ENCODE measurements around the gene DNASE1. TPM values are rescaled to one million over a fixed set of nuclear protein-coding genes. Genes with fewer than 3 reads are reported as not detected.

Gene DNASE1
- total RNA-seq, 1 donor from 2014 or later = 24.0 TPM

GRCh38 chr16:3664187-3664896, 9.9 kb downstream of the DNASE1 start:
- no peak for DNase-seq (ENCODE audit: low spot score)

DNA sequence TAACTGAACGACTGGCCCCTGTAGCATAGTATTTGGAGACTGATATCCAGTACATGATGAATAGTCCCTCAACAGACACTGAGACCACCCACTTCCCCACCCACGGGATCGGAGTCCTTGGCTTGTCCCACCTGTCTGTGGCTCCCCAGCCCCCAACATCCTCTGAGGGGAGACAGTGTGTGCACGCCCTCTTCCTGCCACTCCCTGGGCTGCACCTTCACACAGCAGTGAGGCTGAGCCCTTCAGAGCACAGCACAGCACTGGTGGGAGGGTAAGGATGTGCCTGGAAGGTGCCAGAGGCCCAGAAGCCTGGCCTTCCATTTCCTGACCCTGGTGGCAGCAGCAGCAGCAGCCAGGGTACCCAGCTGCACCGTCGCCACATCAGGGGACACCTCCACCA, 11.0 kb downstream of the DNASE1 start:
- DNase-seq (ENCODE audit: low spot score) = no peak

- no peak for DNase-seq (ENCODE audit: low spot score)
Observed at GRCh38 chr16:3668626-3669025, 14.1 kb downstream of the DNASE1 start.

DNA sequence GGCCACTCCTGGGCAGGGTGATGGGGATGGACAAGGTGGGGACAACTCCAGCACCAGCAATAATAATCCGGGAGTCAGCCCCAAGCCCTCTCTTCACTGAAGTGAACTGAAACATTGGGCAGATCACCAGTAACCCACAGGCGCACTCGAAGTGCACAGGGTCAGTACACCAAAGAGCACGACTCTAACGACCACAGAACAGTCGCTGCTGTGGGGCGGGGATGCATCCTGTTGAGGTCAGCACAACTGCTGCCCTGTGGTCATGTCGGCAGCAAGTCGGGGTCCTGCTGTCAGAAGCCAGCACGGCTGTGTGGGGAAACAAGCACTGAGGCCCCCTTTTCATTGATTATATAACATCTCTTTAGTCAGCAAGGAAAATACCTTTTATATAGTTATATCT, 14.6 kb downstream of the DNASE1 start:
- DNase-seq (ENCODE audit: low spot score) = no peak

DNA sequence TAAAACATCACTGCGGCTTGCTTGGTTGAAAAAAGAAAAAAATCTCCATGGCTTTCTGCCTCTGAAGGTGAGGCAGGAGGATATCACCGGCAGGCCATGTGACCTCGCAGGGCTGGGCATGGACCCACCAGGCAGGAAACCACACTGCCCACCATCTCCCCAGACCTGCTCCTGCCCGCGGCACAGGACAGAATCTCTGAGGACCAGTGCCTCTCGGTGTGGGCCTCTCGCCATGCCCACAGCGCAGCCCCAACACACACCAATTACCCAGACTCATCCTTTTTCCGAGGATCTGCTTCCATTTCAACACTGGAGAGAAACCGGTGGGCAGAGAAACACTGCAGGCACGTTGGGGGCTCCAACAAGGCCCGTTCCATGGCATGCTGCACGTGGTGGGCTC, 16.2 kb downstream of the DNASE1 start:
- no peak for DNase-seq (ENCODE audit: low spot score)

GRCh38 chr16:3671424-3671823, 16.9 kb downstream of the DNASE1 start:
- no peak for DNase-seq (ENCODE audit: low spot score)

DNA sequence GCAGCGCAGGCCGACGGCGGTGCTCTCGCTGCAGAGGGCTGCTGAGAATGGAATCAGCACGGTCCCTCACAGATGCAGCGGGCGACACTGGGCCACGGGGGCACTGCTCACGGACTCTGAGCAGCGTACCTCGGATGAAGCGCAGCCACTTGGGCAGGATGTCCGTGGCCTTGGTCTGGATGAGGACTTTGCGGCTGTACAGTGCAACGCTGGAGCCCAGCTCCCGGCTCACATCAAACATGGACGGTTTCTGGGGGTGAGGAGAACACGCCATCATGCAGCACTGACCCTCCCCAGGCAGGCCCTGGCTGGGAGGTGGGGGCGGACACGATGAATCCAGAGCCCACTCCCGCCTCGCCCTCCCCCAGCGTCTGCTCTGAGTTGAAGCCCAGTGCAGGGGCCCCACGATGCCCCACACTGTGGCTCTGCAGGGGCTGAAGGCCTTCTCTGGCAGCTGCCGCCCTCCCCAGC, 18.1 kb downstream of the DNASE1 start:
- DNase-seq (ENCODE audit: low spot score) = no peak

DNA sequence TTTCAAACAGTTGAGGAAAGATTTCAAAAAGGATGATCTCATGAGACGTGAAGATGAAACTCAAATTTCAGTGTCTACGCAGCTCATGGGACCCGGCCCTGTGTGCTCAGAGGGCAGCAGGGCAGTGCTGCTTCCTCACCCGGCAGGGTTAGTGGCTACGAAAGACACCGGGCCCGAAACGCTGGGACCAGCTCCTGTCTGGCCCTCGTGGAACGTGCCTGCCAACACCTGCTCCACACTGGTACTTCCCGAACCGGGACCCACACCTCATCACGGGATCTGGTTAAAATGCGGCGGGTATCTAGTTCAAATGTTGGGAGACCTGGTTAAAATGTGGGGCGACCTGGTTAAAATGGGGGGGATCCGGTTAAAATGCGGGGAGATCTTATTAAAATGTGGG, 18.7 kb downstream of the DNASE1 start:
- DNase-seq (ENCODE audit: low spot score) = no peak

DNA sequence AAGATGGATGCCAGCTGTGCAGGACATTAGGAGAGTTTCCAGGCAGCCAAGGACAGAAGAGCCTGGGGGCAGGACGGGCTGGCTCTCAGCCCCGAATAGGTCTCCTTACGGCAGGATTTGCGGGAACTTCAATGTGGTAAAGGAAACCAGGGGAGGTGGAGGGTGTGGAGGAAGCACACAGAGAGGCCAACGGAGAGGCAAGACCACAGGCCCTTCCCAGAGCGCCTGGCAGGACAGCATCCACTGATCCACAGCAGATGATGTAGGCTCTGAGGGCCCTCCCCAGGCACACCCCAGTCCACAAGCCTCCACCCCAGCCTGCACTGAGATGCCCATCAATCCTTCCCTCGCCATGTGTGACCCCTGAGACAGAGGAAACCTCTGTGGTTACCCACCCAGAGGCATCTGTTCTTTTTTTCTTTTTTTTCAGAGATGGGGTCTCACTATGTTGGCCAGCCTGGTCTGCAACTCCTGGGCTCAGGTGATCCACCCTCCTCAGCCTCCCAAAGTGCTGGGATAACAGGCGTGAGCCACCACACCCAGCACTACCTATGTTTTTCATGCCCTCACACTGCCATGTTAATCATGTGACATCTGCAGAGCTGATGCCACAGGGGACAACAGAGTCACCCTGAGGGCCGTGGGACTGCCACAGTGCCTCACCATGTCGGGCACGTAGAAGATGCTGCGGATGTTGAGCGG, 19.3 kb downstream of the DNASE1 start:
- DNase-seq (ENCODE audit: low spot score) = no peak

- no peak for DNase-seq (ENCODE audit: low spot score)
Observed at GRCh38 chr16:3674513-3675295, 20.2 kb downstream of the DNASE1 start.

DNA sequence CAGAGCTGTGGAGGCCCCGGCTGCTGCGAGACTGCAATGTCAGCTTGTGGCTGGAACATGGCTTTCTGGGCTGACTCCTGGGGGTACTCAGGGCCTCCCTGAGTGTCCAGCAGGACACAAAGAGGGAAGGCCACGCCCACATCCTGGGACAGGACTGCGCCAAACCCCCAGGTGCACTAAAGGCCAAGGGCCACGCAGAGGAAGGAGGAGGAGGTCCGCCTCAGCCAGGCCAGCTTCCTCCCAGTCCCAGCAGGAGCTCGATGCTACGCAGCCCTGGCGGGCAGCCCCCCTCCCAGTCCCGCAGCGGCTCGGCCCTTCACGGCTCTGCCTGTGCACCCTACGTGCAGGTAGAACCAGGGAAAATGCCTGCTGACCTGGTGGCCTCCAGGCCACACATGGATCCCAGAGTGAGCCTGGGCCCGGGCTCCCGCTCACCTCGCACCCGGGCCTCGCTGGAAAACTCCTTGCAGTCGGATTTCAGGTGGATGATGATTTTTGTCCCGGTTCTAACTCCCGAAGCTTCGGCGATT, 21.2 kb downstream of the DNASE1 start:
- DNase-seq (ENCODE audit: low spot score) = no peak

DNA sequence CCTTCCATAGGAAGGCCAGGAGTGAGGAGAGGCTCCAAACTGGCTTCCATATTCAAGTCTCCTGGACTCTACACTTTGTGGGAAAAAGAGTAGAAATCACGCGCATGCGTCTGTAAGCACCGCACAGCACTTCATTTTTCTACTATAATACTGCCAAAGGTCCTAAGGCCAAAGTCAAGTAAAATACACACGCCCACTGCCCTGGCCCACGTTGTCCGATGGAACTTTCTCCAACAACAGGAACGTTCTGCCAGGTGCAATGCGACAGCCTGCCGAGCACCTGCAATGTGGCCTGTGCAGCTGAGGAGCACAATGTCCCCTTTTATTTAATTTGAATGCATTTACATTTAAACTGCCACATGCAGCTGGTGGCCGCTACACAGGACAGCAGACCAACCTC, 23.5 kb downstream of the DNASE1 start:
- DNase-seq (ENCODE audit: low spot score) = no peak

- DNase-seq (ENCODE audit: low spot score) = no peak
Observed at GRCh38 chr16:3681206-3681605, 26.7 kb downstream of the DNASE1 start.

DNA sequence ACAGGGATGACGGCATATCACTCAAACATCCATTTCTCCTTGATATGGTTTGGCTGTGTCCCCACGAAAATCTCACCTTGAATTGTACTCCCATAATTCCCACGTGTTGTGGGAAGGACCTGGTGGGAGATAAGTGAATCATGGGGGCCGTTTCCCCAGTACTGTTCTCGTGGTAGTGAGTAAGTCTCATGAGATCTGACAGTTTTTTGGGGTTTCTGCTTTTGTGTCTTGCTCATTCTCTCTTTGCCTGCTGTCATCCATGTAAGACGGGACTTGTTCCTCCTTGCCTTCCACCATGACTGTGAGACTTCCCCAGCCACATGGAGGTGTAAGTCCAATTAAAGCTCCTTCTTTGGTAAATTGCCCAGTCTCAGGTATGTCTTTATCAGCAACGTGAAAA, 32.5 kb downstream of the DNASE1 start:
- no peak for DNase-seq (ENCODE audit: low spot score)

GRCh38 chr16:3687792-3688191, 33.3 kb downstream of the DNASE1 start:
- no peak for DNase-seq (ENCODE audit: low spot score)

DNA sequence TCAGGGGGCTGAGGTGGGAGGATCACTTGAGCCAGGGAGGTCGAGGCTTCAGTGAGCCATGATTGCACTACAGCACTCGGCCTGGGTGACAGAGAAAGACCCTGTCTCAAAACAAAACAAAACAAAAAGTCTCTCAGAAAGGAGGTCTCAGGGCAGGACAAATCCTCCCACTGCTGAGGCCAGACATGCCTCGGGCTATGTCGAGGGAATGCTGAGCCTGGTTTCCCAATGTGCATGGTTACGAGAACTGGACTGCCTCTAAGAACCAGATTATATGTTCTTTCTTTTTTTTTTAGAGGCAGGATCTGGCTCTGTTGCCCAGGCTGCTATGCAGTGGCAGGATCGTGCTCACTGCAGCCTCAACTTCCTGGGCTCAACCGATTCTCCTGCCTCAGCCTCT, 35.2 kb downstream of the DNASE1 start:
- no peak for DNase-seq (ENCODE audit: low spot score)

GRCh38 chr16:3690470-3690928, 36.0 kb downstream of the DNASE1 start:
- DNase-seq (ENCODE audit: low spot score) = peak; percentile 92

DNA sequence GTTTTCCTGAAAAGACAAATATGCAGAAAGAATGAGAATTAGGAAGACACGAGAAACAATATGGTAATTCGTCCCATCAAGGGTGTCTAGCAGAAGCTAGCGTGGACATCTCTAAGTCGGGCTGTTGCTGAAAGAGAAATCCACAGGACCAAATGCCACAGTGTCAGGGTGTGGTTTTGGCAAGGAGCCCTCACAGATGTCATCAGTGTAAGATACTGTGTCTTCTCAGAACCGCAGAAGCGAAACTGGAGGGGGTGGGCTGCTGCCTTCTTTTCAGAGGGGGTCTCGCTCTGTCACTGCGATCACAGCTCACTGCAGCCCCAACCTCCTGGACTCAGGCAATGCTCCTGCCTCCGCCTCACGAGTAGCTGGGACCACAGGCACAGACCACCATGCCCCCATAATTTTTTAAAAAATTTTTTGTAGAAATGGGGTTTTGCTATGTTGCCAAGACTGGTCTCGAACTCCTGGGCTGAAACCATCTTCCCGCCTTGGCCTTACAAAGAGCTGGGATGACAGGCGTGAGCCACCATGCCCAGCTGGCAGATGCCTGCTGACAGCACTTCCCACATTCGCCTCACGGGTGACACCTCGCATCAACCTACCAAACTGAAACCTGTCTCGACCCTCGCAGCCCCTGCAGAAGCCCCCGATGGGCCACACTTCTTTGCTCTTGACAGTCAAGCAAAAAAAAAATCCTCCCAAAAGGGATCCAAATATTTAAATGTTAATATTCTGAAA, 36.7 kb downstream of the DNASE1 start:
- DNase-seq (ENCODE audit: low spot score) = no peak

GRCh38 chr16:3691761-3692160, 37.3 kb downstream of the DNASE1 start:
- no peak for DNase-seq (ENCODE audit: low spot score)

DNA sequence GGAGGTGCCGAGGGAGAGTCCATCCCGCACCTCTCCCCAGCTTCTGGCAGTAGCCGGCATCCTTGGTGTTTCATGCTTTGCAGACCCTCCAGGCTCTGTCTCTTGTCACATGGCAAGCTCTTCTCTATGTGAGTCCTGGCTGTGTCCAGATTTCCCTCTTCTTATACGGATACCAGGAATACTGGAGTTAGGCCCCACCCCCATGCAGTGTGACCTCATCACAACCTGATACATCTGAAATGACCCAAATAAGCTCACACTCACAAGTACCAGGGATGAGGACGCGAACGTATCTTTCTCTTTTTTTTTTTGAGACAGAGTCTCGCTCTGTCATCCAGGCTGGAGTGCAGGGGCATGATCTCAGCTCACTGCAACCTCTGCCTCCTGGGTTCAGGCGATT, 39.6 kb downstream of the DNASE1 start:
- no peak for DNase-seq (ENCODE audit: low spot score)

DNA sequence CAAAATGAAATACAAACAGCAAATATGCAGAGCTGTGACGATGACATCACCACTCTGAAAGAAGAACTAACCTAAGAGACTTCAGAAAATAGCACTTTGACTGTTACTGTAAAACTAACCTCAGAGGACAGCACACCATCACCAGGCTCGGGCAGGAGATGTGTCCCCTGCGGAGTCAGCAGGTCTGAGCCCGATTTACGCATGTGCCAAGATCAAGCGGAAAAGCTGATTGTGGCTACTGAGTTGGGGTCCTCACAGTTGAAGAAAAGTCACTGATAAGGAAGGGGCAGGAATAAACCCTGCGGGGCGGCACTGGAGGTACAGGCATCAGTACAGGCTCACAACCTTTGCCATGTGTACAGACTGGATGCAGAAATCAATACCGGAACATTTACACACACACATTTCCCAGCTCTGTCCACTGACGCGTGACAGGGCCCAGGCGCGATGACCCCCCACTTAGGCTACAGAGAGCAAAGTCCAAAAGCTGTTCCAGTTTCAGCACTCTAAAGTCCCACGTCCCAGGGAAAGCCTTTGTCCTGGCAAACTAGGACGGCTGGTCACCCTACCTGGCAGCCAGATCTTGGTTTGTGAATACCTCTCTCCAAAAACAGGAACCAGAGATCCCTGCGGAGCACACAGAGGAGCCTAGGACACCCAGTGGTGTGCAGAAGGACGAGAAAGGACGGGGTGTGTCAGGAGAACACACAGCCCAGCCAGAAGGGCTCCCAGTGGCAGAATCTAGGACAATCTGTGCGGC, 41.3 kb downstream of the DNASE1 start:
- peak; percentile 89 for DNase-seq (ENCODE audit: low spot score)

All from mucosa of gallbladder (tissue), 1 donor.